ELR (cell line): Measurements from ENCODE around the gene GPRASP1.
A peak's percentile ranks its signal among the peaks of the same experiment; 100 is the strongest.
"Not testable (repeated sequence)": the region's sequence is repeated elsewhere in the genome, so short reads cannot be mapped to it uniquely, and the experiment has no call there.

Experiments
- DNase-seq: peaks from one replicate; pipeline ENCODE4 v3.0.0-alpha.2; 2015; ENCODE audit warnings: low read depth

Gene GPRASP1, protein sequence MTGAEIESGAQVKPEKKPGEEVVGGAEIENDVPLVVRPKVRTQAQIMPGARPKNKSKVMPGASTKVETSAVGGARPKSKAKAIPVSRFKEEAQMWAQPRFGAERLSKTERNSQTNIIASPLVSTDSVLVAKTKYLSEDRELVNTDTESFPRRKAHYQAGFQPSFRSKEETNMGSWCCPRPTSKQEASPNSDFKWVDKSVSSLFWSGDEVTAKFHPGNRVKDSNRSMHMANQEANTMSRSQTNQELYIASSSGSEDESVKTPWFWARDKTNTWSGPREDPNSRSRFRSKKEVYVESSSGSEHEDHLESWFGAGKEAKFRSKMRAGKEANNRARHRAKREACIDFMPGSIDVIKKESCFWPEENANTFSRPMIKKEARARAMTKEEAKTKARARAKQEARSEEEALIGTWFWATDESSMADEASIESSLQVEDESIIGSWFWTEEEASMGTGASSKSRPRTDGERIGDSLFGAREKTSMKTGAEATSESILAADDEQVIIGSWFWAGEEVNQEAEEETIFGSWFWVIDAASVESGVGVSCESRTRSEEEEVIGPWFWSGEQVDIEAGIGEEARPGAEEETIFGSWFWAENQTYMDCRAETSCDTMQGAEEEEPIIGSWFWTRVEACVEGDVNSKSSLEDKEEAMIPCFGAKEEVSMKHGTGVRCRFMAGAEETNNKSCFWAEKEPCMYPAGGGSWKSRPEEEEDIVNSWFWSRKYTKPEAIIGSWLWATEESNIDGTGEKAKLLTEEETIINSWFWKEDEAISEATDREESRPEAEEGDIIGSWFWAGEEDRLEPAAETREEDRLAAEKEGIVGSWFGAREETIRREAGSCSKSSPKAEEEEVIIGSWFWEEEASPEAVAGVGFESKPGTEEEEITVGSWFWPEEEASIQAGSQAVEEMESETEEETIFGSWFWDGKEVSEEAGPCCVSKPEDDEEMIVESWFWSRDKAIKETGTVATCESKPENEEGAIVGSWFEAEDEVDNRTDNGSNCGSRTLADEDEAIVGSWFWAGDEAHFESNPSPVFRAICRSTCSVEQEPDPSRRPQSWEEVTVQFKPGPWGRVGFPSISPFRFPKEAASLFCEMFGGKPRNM (N-terminal part only)

DNA sequence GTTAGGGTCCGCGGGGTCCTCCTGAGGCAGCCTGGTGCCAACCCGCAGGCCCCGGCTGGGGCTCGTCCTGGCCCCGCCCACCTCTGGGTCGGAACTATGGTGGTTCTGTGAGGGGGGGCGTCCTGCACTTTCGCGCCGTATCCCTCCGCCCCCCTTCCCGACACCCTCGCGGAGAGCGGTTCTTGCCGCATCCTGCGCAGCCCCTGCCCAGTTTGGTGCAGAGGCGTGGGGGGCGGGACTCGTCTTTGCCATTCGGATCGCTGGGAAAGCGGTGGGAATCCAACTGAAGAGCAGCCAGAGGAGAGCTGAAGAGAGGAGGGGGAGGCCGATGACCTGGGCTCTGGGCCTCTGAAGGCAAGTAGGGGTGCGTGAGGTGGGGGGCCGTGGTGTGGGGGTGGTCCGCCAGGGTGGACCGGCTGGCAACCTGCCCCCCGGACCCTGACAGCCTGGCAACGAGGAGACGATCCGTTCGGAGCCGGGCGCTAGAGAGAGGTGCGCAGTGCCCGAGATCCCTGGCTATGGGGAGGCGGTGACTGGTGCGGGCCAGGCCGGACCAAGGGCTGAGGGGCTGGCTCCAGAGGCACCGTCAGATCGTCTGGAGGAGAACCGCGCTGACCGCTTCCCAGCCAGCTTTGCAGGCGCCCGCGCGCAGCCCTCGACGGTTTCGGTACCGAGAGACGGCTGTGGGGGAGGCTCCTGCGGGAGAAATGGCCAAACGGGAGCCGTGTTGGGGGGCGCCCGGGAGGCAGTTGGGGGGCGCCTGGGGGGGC is at the start of gene GPRASP1:
Gene GPRASP1 (plus strand): TSS at position 242 of the 770 bp plus-strand sequence. CDS start 2,431 bp downstream, outside the sequence.
- DNase-seq, result peak; percentile 52

DNA sequence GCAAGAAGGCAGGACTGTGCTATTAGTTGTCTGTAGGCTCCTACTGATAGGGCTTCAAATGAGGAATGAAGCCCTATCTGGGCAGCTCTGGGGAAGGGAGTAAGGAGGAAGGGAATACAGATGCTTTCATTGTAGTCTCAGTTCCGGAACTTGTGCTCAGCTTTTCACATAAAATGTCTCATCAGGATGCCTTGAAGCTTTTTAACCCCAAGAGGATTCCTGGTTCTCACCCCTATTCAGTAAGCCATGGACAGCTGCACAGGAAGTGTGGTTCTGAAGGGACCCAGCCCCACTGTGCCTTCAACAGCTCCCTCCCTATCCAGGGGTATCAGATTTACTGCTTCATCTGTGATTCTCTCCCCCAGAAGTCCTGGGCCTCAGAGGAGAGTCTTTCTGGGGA is 47.0 kb upstream of the GPRASP1 start:
- DNase-seq, result no peak

DNA sequence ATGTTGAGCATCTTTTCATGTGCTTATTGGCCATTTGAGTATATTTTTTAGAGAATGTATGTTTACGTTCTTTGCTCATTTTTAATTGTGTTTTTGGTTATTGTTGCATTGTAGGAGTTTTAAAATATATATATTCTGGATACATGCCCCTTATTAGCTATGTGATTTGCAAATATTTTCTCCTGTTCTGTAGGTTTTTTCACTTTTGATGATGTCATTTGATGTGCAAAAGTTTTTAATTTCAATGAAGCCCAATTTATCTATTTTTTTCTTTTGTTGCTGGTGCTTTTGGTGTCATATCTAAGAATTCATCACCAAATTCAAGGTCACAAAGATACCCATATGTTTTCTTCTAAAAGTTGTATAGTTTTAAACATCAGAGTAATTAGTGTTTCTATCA is 45.2 kb upstream of the GPRASP1 start:
- no peak for DNase-seq

DNA sequence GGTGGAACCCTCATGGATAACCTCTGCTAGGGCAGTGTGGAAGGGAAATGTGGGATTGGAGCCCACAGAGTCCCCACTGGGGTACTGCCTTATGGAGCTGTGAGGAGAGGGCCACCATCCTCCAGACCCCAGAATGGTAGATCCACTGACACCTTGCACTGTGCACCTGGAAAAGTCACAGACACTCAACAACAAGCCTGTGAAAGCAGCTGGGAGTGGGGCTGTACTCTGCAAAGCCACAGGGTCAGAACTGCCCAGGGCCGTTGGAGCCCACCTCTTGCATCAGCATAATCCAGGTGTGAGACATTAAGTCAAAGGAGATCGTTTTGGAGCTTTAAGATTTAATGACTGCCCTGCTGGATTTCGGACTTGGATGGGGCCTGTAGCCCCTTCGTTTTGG is 40.4 kb upstream of the GPRASP1 start:
- DNase-seq, result no peak

DNA sequence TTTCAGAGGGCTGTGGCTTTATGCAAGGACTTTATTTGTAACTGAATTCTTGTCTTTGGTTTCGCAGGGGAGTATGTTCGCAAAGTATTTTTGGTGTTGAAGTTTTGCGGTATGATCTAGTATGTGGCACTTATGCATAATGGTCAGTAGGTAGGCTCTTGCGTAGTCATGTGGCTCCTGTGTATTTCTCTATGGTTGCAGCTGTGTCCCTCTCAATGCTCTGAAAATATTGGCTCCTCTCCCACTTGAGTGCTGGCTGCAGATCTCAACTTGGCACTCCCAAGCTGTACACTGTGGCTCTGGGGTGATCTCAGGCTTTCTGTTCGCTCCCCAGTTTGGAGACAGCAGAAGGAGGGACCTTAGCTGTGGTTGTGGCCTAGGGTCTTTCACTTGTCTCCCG is 27.2 kb upstream of the GPRASP1 start:
- no peak for DNase-seq

DNA sequence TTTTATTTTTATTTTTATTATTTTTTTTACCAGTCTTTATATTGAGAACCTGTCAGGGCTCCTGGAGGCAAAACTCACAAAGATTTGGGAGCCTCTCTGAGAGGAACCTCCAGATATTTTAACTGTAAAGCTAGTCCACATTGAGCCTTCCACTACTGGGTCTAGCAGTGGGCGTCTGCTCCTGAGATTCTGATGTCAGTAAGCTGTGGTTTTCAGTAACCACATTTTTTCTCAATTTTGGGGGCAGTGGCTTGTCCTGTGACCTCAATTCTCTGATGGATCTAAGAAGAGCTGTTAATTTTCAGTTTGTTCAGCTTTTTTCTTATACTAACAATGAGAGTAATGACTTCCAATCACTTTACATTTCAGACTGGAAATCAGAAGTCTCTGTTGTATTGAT is 23.6 kb upstream of the GPRASP1 start:
- DNase-seq, result no peak

DNA sequence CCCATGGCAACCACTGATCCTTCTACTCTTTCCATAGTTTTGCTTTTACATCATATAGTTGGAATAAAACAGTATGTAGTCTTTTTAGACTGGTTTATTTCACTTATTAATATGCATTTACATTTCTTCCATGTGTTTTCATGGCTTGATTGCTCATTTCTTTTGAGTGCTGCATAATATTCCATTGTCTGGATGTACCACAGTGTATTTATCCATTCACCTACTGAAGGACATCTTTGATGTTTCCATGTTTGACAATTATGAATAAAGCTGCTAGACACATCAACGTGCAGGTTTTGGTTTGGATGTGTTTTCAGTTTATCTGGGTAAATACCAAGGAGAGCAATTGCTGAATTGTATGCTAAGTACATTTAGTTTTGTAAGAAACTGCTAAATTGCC is 13.7 kb upstream of the GPRASP1 start:
- DNase-seq, result no peak

DNA sequence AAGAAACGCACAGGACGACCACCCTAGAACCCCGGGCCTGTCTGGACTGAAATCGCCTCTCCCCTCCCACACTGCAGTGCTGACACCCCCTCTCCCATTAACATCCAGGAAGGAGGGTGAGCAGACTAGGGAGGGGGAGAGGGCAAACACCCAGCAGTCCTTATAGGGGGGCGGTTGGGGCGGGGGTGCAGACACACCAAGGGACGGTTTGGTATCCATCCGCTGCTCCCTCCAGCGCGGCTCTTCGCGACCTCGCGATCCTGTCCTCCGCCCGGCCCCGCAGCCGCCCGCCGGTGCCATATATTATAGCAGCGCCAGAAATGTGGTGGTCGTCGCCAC is 411 bp upstream of the GPRASP1 start:
- DNase-seq, result no peak

DNA sequence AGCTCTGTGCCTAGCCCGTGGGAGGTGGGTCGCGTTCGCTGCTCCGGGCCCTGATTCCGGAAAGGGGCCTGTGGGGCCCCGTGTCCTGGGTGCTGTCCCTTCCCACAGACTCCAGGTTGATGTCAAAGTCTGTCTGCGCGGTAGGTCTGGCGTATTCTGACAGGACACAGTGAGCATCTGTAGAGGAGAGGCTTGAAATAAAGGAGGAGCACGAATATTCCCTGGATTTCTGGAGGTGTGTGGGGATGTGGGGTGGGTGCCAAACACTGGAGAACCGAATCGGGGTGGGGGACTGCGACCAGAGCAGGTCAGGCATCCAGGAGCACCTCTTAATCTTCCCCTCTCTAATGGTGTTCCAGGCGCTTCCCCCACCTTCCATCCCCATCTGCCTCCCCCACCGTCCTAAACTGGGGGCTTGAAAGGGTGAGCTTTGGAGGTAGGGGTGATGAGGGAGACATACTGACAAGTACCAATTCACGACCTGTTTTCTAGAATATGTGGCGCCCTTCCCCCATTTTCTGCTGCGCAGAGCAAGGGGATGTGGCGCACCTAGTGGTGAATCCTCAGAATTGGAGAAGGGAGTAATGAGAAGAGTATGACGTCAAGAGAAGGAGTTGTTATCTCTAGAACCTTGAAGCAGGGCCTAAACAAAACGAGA is 877 bp downstream of the GPRASP1 start:
- DNase-seq, result peak; percentile 62

DNA sequence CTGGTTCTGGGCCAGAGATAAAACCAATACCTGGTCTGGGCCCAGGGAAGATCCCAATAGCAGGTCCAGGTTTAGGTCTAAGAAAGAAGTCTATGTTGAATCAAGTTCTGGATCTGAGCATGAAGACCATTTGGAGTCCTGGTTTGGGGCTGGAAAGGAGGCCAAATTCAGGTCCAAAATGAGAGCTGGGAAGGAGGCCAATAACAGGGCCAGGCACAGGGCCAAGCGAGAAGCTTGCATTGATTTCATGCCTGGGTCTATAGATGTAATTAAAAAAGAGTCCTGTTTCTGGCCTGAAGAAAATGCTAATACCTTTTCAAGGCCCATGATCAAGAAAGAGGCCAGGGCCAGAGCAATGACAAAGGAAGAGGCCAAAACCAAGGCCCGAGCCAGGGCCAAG is 3.4 kb downstream of the GPRASP1 start:
- no peak for DNase-seq

DNA sequence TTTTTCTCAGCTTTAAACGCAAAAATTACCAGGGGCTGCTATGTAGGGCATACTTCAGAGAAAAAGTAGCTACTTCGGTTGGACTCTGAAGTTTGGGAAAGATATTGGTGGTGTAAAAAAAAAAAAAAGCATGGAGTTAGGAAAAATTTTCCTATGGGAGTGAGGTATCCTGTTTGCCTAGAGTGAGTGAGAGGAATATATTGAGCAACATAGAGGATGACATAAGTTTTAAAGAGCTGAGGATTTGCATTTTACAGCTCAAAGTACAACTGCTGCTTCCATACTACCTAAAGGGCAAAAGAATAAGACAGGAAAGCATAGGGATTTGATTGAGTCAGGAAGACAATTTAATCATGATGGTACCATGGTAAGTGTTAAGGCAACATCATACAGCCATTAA is 7.3 kb downstream of the GPRASP1 start:
- no peak for DNase-seq

DNA sequence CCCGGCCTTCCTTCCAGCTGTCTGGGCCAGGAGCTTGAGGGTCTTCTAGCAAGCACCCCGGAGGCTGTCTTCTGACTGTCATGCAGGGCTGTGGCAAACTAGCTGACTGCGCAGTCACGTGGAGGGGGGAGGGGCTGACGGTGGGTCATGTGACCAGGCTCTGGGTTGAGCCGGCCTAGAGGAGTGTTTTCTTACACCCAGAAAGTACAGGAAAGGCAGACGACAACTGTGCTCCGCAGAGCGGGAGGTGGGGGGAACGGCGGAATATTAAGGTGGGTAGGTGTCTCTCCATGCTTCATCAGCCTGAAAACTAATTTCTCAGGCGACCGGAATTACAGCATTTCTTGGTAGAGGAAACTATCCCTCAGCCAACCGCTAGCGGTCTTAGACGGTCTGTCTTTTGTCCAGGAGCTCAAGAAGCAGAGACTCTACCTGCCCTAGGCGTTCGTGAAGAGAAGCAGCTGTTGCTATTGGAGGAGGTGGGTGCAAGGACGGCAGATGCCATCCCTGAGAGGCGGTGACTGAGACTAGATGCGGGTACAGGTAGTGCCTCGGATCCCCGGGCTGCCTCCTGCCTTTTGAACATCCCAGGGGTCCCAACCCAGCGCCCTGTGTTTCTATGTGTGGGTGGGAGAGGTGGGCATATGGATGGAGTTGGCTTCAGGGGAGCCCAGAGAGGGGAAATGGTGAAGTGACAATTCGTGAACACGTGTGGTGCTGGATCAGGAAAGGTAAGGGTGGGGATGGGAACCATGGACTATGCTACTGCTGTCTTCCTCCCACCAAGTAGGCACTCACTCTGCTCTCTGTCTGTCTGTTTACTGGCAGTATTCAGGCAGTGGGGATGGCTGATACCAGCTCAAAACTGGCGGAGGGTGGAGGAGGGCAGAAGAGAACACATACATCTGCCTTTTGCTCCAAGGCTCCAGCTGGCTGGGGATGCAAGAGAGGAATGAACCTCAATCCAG is 8.8 kb downstream of the GPRASP1 start:
- DNase-seq, result peak; percentile 70

DNA sequence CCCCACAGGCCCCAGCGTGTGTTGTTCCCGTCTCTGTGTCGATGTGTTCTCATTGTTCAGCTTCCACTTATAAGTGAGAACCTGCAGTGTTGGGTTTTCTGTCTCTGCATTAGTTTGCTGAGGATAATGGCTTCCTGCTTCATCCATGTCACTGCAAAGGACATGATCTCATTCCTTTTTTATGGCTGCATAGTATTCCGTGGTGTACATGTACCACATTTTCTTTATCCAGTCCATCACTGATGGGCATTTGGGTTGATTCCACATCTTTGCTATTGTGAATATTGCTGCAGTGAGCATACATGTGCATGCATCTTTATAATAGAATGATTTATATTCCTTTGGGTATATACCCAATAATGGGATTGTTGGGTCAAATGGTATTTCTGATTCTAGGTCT is 12.5 kb downstream of the GPRASP1 start:
- DNase-seq, result not testable (repeated sequence)

DNA sequence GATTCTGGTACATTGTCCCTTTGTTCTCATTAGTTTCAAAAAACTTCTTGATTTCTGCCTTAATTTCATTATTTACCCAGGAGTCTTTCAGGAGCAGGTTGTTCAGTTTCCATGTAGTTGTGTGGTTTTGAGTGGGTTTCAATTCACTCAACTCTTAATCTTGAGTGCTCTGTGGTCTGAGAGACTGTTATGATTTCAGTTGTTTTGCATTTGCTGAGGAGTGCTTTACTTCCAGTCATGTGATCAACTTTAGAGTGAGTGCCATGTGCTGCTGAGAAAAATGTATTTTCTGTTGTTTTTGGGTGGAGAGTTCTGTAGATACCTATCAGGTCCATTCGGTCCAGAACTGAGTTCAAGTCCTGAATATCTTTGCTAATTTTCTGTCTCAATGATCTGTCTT is 15.8 kb downstream of the GPRASP1 start:
- DNase-seq, result not testable (repeated sequence)

DNA sequence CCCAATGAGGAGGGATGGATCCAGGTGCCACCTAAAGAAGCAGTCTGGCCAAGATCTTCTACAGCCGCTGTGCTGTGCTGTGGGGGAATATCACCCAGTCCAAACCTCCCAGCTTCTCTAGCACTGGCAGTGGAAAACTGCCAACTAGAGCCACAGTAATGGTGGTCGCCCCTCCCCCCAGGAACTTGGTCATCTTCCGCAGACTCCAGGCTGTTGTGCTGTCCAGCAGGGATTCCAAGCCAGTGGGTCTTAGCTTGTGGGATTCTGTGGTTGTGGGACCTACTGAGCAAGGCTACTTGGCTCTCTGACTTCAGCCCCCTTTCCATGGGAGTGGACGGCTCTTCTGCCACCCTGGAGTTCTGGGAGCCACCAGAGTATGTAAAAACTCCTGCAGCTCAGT is 18.2 kb downstream of the GPRASP1 start:
- no peak for DNase-seq

DNA sequence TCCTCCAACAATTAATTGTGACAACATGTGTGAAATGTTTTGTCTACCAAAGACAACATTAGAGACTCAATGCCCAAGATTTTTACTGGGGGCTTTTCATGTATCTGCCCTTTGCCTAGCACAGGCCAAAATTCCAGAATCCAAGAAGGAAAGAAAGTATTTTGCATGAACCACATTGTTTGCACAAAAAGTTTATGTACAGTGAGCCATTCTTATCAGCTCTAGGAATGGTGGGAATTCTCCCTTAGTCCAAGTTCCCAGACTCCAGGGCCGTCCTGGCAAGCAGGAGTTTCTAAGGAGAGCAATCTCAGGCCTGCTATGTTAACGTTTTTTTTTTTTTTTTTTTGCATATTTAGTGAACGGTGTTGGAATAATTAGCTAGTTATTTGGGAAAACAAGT is 21.6 kb downstream of the GPRASP1 start:
- DNase-seq, result no peak

DNA sequence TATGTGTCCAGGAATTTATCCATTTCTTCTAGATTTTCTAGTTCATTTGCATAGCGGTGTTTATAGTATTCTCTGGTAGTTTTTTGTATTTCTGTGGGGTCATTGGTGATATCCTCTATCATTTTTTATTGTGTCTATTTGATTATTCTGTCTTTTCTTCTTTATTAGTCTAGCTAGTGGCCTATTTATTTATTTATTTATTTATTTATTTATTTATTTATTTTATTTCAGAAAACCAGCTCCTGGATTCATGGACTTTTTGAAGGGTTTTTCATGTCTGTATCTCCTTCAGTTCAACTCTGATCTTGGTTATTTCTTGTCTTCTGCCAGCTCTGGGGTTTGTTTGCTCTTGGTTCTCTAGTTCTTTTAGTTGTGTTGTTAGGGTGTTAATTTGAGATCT is 26.2 kb downstream of the GPRASP1 start:
- DNase-seq, result not testable (repeated sequence)

DNA sequence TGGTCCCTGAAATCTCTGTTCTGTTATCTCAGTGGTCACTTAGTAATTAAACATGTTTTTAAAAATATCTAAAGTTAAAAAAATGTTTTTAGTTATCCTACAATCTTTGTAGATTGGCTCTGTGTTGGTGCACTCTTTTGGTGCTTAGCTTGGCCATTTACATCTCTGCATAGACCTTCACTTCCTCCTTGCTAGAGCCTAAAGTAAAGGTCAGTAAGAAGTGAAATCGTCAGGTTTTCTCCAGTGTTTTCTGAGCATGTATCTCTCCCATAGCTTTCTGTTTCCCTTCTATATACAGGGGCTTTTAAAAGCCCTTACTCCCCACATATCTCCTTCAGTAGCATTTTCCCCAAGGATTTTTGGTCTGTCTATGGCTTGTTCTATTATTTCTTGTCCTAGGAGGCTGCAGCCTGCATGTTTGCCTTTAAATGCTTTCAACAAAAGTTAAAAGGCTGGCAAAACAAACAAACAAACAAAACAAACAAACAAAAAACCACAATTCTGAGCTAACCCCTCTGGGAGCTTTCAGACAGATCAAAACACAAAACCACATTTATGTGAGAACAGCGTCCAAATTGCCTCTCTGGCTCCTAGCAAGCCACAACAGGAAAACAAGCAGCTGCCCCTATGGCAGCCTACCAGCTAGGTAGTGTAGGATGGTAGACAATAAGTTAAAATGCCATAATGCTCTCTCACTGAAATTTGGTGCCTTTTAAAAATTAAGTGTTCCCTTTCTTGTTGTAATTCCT is 33.7 kb downstream of the GPRASP1 start:
- no peak for DNase-seq

DNA sequence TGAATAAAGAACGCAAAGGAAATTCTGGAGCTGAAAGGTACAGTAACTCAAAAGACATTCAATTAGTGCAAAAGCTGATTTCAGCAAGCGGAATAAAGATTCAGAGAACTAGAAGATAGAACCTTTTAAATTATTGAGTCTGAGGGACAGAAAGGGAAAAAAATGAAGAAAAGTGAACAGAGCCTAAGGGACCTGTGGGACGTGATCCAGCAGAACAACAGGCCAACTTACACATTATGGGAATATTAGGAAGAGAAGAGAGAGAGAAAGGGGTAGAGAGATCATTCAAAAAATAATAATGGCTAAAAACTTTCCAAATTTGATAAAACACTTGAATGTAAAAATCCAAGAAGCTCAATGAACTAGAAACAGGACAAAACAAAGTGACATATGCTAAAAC is 43.5 kb downstream of the GPRASP1 start:
- DNase-seq, result no peak

DNA sequence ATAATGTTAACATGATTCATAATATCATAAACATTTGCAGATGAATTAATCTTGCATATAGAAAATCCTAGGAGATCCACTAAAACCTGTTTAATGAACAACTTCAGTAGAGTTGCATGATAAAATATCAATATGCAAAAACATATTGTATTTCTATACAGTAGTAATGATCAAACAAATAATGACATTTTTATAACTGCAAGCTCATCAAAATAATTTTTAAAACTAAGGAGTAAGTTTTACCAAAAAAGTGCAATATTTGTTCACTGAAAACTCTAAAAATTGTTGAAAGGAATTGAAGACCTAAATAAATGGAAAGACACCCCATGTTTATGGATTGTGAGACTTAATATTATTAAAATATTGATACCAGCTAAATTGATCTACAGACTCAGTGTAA is 45.0 kb downstream of the GPRASP1 start:
- DNase-seq, result no peak
